Measurements from ENCODE around the gene PCBP4. TPM values are rescaled to one million over a fixed set of nuclear protein-coding genes. Genes with fewer than 3 reads are reported as not detected.
"Not testable (repeated sequence)": the region's sequence is repeated elsewhere in the genome, so short reads cannot be mapped to it uniquely, and the experiment has no call there.

The PCBP4 gene
- total RNA-seq, 1 donor from 2014 or later, result 42.7 TPM

DNA sequence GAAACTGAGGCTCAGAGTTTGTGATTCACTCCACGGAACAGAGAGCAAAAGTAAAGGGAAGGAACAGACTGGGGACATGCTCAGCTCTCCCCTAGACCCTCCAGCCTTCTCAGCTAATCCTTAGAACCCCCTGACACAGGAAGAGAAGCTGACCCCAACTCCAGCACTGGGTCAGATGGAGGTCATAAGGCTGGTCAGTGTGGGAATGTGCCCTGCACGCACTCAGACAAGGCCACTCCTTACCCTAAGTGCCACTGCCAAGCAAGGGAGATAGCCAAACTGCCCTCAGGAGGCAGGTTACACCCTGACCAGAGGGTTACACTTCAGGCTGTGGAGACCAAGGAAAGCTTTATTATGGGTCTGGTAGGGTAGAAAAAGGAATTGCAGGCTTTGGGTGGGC is 27.3 kb upstream of the PCBP4 start:
- no peak for DNase-seq

DNA sequence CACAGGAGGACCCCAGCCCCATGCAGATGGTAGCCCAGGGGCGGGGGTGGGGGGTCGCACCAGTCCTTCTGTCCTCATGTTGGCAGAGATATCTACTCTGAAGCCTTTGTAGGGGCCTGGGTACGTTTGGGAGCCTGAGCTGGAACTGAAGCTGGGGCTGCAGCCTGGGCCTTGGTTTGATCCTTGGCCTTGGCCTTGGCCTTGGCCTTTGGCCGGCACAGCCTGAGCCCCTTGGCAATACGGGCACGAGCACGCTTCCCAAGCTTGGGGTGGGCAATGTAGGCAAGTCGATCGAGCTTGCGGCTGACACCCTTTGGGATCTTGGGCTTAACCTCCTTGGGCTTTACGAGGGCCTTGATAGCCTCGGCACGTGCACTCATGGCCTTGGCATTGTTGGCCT is 26.4 kb upstream of the PCBP4 start:
- not testable (repeated sequence) for DNase-seq

DNA sequence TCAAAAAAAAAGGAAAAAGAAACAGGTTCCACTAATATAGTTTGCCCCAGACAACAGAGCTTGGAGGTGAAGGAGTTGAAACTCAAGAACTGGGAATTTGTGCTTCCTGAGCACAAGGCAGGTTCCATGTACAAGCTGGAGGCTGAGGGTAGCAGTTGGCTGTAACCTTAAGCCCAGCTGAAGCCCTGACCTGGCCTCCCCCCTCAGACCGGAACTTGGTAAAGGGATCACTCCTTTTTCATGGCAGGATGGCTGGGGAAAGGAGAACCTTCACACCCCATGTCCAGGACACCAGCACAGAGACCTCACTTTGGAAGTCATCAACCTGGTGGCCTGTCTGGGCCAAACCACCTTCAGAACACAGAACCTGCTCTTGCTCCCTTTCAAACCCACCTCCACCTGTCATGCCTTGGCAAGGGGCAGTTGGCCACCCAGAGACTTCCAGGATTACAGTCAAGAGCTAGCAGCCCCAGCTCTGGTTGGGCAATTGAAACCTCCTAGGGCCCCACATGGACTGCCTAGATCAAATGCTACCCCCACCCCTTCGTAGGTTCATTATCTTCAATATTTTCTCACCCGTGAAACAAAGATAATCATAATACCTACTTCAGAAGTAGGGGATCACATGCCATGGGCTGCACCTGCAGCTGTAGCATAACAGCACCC is 24.9 kb upstream of the PCBP4 start:
- no peak for DNase-seq

DNA sequence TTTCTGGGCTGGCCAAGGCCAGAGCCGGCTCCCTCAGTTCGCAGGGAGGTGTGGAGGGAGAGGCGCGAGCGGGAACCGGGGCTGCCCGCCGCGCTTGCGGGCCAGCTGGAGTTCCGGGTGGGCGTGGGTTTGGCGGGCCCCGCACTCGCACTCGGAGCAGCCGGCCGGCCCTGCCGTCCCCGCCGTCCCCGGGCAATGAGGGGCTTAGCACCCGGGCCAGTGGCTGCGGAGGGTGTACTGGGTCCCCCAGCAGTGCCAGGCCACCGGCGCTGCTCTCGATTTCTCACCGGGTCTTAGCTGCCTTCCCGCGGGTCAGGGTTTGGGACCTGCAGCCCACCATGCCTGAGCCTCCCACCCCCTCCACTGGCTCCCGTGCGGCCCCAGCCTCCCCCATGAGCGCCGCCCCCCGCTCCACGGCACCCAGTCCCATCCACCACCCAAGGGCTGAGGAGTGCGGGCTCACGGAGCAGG is 23.3 kb upstream of the PCBP4 start:
- DNase-seq, result not testable (repeated sequence)

DNA sequence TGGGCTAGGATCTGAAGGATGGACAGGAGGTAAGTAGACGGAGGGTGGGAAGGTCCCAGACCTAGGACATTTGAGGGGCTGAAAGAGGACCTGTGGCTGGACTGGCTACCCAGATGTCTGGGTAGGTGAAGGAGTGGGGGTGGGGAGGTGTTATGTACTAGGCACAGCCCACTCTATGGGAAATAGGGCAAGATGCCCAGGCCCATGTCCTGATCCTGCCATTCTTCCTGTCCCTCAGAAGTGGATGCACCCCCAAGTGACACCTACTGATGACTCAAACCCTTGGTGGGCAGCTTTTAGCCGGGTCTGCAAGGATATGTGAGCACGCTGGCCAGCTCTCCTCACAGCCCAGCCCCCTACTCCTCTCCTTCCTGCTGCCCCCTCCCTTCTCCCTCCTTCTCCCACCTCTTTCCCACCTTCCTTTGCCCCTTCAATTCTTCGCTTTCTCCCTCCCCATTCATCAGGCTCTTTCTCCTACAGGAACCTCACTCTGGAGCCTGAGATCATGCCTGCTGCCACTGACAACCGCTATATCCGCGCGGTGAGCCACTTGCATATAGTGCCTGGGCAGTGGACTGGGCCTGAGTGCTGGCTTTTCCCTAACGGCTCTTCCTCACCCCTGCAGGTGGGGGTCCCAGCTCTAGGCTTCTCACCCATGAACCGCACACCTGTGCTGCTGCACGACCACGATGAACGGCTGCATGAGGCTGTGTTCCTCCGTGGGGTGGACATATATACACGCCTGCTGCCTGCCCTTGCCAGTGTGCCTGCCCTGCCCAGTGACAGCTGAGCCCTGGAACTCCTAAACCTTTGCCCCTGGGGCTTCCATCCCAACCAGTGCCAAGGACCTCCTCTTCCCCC is 21.3 kb upstream of the PCBP4 start:
- no peak for DNase-seq

DNA sequence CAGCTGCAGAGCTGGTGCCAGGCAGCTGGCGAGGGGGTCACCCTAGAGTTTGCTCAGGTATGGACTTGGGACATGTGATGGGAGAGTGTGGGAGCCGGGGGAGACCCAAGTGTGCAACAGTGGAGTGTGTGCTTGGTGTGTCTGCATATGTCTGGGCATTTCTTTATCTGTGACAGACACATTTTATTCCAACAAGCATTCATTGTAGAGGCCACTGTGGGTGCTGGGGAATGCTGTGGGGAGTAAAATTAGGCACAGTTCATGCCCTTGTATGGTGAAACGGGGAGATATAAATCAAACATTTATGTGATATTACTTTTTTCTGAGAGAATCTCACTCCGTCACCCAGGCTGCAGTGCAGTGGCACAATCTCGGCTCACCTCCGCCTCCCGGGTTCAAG is 20.3 kb upstream of the PCBP4 start:
- no peak for DNase-seq

DNA sequence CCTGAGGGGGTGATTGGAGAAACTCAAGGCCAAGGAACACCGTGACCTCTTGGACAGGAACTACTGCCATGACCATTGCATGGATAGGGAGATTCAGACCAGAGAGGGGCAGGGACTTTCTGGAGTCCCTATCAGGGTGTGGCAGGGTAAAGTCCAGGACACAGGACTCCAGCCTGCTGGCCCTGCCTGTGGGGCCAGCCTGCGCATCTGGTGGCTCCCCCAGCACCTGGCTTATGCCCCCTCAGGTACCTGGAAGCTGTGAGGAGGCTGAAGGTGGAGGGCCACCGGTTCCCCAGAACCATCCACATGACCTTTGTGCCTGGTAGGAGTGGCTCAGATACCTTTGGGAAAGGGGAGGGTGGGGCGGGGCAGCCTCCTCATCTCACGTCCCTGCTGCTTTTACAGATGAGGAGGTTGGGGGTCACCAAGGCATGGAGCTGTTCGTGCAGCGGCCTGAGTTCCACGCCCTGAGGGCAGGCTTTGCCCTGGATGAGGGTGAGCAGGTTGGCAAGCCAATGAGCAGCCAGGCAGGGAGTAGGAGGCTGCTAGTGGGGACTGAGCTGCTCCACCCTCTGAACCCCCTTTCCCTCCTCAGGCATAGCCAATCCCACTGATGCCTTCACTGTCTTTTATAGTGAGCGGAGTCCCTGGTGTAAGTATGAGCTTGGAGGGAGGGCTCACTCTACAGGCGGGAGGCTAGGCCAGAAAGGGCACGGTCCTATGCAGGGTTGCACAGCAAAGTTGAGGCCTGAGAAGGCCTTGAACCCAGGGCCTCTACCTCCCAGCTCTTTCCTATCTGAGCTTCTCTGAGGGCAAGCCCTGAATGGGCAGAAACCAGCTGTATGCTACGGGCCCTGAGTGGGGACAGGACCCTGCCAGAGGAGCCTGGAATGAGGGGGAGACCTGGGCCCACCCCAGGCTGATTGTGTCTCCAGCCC is 19.0 kb upstream of the PCBP4 start:
- no peak for DNase-seq

DNA sequence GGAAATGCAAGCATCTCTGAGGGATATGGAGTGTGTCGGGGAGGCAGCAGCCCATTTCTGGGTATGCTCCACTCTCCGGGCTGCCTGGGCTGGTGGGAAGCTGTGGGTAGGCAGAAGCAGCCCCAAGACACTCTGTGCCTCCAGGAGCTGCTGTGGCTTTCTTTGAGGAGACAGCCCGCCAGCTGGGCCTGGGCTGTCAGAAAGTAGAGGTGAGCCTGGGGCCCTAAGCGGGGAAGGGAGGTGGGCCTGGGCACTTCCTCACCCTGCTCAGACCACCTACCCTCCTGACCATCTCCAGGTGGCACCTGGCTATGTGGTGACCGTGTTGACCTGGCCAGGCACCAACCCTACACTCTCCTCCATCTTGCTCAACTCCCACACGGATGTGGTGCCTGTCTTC is 17.8 kb upstream of the PCBP4 start:
- DNase-seq, result no peak

DNA sequence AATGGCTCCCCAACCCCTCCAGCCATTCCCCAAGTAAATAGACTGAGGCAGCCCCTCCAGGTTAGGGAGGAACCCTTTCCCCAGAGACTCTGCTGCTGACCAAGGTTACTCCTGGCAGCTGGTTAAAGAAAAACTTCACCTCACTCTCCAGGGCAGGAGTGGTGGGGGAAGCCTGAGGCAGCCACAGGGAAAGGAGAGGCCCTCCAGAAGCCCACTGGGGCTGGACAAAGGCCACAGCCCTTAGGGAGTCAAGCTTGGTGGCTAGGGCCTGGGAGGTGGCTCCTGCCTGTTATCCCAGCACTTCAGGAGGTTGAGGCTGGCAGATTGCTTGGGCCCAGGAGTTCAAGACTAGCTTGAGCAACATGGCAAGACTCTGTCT is 17.0 kb upstream of the PCBP4 start:
- no peak for DNase-seq

DNA sequence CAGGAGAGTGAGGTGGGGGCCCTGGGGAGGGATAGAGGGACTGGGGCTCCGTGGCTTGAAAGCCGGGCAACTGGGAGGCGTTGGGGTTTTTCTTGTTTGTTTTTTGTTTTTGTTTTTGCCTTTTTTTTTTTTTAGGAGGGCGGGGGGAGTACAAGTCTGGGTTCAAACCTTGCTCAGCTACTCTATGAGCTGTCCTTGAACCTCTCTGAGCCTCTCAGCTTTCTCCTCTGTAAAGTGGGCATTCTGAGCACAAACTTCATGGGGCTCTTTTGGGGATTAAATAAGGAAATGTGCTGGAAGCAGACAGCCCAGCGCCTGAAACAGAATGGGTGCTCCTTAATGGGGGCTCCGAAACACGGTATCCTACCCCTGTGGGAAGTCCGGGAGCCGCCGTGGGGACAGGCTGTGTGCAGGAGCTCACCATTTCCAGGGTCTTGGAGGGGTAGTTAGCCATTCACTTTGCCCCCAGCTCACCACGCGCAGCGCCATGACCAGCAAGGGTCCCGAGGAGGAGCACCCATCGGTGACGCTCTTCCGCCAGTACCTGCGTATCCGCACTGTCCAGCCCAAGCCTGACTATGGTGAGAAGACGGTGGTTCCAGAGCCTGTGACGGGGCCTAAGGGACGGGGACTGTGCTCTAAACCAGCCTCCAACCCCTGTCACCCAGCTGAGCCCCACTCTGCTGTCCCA is 16.5 kb upstream of the PCBP4 start:
- no peak for DNase-seq

DNA sequence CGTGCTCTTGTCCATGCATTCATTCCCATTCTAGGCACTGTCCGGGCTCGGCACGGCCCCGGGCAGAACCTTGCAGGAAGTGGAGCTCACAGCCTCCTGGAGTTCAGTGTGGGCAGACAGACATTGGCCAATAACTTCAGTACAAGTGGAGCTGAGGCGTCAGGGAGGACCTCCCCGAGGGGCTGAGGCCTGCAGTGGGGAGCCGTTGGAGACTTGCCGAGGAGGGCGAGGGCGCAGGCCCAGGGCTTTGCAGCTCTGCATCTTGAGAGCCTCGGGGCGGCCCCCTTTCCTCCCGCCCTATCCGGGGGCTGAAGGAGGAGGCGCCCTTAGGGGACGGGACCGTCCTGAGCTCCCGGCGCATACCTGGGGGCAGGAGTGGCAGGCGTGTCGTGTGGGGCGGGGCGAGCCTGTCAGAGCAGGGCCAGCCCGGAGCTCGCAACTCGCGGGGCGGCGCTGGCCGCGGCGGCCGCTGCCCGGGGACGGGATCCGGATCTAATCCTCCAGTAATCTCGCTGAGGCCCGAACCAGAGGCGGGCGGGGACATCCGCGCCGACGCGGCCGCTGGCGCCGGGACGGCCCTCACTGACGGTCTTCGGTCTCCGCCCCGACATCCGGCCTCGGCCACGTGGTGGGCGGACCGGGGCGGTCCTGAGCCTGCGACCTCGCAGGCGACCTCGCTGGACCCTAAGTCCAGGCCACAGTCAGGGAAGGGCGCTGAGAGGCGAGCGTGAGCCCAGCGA is 15.8 kb upstream of the PCBP4 start, which contains the start of gene ACY1:
Gene ACY1, plus strand, starts transcription at position 698 of the 740 bp plus-strand sequence. CDS start 530 bp downstream, outside the sequence.
- DNase-seq, result peak; percentile 67

DNA sequence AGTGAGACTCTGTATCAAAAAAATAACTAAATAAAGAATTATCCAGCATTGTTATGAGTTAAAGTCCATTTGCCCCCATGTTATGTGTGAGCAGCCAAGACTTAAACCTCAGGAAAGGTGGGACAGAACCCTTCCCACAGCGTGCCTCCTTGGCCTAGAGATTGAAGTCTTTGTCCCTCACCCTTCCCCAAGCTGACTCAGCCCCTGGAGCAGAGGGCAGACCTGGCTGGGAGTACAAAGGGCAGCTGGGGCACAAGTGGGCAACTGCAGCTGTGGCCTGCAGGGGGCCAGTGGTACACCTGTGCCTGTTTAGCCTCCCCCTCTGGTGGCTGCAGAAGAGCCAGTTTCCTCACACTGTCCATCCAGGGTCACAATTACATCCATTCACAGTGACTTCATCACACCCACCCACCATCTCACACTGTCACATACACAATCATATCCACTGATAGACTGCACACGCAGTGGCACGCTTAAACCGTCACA is 15.1 kb upstream of the PCBP4 start:
- no peak for DNase-seq

DNA sequence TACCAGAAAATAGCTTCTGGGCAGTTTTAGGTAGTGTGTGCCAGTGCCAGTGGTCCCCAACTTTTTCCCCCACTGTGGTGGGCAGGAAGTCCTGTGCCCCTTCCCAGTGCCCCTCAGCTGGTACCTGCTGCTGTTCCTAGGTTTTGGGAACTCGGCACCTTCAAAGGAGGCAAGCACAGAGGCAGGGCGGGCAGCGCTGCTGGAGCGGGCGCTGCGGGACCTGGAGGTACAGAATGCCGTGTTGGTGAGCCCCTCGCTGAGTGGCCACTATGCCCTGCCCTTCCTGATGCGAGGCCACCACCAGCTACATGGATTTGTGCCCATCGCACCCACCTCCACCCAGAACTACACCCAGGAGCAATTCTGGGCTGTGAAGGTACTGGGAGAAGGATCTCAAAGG is 13.0 kb upstream of the PCBP4 start:
- DNase-seq, result no peak

DNA sequence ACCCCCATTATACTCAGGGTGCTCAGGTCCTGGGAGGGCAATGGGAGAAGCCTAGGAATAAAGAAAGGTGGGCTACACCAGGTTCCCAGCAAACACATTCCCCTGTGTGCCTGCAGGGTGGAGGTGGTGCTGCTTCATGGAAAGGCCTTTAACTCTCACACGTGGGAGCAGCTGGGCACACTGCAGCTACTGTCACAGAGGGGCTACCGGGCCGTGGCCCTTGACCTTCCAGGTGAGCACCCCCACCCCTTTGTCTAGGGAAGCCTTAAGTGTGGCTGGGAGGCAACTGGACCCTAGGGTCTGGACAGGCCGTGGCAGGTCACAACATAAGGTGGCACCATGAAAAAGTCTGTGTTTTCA is 10.9 kb upstream of the PCBP4 start:
- DNase-seq, result no peak

DNA sequence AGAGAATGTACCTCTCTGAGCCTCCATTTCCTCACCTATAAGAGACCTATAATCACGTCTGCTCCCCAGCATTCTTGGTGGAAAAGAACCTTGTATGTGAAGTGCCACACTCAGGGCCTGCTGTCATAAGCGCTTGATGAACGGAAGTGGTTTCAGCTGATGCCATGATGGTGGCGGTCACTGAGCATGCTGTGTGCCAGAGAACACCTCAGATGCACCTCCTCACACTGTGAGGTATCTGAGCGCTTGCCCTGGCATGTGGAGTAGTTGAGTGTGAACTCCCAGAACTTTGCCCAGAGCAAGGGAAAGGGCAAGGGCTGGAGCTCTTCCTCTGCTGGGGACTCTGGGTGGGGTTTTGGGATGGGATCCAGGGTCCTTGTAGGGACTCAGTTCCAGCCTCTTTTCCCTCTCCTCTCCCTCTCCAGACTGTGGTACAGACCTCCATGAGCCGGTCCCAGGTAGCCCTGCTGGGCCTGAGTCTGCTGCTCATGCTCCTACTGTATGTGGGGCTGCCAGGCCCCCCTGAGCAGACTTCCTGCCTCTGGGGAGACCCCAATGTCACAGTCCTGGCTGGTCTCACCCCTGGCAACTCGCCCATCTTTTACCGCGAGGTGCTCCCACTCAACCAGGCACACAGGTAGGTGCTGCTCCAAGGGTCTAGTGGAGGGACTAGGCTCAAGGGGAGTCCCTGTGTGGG is 10.3 kb upstream of the PCBP4 start:
- no peak for DNase-seq

DNA sequence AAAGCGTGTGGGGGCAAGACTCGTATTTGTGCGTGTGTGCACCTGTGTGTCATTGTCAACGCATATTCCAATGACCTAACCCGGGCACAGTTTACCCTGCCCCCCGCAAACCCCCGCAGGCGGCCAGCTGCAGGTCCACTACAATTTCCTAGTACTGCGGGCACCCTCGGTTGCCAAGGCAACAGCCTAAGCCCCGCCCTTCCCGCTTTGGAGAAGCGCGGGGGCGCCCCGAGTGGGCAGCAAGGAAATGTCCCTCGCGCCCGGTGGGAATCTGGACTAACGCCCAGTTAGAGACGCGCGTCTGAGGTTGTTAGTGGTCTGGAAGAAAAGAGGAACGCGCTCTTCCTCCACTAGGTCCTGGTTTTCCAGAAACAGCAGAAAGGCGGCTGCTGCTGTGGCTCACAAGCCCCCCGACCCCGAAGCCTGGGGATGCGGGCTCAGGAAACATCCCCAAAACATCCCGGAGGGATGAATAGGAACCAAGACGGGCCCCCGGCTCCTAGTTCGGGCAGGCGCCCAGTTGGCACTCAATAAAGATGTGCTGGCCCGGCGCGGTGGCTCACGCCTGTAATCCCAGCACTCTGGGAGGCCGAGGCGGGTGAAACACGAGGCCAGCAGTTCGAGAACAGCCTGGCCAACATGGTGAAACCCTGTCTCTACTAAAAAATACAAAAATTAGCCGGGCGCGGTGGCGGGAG is 8.7 kb upstream of the PCBP4 start:
- DNase-seq, result peak; percentile 75

DNA sequence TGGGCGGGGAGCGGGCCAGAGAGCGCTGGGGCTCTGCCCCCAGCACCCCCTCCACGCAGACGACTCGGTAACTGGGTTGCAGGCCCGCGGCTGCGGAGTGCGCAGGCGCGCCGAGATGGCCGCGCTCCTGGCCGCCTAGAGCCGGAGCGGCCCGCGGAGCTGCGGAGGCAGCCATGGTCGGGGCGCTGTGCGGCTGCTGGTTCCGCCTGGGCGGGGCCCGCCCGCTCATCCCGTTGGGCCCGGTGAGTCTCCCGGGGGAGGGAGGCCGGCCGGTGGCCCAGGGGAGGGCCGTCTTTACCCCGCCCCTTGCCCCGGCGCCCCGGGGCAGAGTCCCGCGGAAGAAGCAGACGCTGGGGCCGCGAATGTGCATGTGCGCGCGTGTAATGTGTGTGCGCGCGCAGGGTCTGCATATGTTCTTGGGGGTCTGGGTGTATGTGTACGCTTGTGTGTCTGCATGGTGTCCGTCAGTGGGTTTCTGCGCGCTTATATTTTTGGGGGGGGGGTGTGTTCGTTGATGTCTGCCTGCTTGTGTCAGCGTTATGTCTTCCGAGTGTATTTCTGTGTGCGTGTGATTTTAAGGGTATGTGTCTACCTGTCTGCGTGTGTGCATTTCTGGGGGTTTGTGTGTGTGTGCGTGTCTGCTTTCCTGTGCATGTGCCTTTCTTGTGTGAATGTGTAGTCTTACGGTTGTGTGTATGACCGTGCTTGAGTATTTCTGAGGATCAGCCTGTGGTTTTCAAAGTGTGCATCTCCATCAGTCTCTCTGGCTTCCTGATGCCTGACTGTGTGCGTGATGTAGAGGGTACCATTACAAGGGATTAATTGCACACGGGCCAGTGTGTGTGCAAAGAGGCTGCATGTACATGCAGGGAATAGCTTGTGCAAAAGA is 8.0 kb upstream of the PCBP4 start, which contains the start of gene ABHD14A:
Gene ABHD14A, plus strand, starts transcription at position 102 of the 889 bp plus-strand sequence. Its CDS starts 72 bp downstream, at position 174.
- DNase-seq, result peak; percentile 69

DNA sequence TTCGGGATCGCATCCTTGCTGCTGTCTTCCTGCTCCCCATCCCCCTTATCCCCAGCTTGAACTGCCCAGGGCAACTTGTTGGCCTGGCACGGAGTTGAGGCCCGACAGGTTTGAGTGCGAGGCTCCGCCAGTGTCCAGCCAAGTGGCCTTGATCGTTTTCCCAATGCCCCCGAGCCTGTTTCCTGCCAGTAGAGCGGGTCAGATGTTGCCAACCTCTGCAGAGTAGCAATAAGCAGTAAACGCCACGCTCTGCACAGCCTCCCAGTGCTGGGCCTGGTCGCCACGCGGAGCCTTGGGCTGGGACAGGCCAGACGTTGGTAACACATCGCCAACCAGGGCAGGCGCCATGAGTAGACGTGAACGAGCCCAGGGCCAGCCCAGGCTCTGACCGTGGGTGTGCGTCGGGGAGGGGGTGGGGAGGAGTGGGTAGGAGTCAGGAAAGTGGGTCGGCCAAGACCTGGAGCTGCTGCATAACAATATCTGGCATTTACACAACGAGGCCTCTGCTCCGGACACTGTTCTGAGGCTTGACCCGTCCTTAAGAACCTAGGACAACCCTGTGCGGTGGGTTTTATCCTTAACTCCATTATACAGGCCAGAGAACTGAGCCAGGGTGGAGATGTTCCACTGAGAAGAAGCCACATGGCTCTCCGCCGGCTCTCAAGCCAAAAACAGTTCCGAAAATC is 7.2 kb upstream of the PCBP4 start:
- DNase-seq, result no peak
